ENCODE measurements around the gene DNMBP. TPM values are rescaled to one million over a fixed set of nuclear protein-coding genes. Genes with fewer than 3 reads are reported as not detected.

The DNMBP gene
- total and polyA plus RNA-seq, 2 of the 8 experiments (the other 6 are each of a cell fraction or from before 2014, with no cell fraction given), result 19.1 to 26.4 TPM

GRCh38 chr10:99912041-99912440, 97.7 kb downstream of the DNMBP start:
- Histone ChIP-seq H4K91ac (replicated peaks; ENCODE audit: insufficient read length, low read length) (no peak overlapping the region), H3K56ac (replicated peaks; ENCODE audit: insufficient read length, low read depth, low read length) (no peak overlapping the region), H4K5ac (ENCODE audit: insufficient read length, low read depth, low read length) (no peak overlapping the region), H2BK120ac (replicated peaks; ENCODE audit: low read depth, low read length) (no peak overlapping the region), H2AK5ac (ENCODE audit: low read depth, low read length) (no peak overlapping the region), H3K79me1 (ENCODE audit: low read depth, low read length) (peaks cover 8% of the 10 kb centered on the region), H2BK20ac (ENCODE audit: low read length) (no peak overlapping the region), H3K4me2 (ENCODE audit: insufficient read depth in 1 of 2, low read depth in 2 of 2, low read length in 2 of 2) (peak overlapping the region; percentile 70 to 87), H3K14ac (ENCODE audit: insufficient read length) (no peak overlapping the region), H2AFZ (ENCODE audit: low read length) (no peak overlapping the region), H3K23ac (ENCODE audit: insufficient read length) (no peak overlapping the region), H3K27me3 (replicated peaks in 1 of 4; ENCODE audit: control insufficient read depth in 3 of 4, extremely low read depth in 1 of 4, insufficient read depth in 3 of 4, low read length in 3 of 4) (no peaks in the 10 kb centered on the region), H3K36me3 (ENCODE audit: control insufficient read depth in 2 of 4, insufficient read depth in 4 of 4, low read length in 3 of 4) (peaks cover 14 to 27% (median 22%) of the 10 kb centered on the region in 4 experiments), H3K23me2 (ENCODE audit: low read depth, low read length) (peaks cover 3% of the 10 kb centered on the region; the same call in 1 of the 2 replicates), H3K4me1 (replicated peaks in 1 of 4; ENCODE audit: control insufficient read depth in 3 of 4, insufficient read depth in 4 of 4, low read length in 3 of 4) (peaks cover 2 to 6% (median 3%) of the 10 kb centered on the region in 4 experiments; a peak in 4 of 7 replicates), H3K4me3 (ENCODE audit: extremely low read depth in 1 of 4, insufficient read depth in 2 of 4, low read depth in 3 of 4, low read length in 4 of 4) (peak overlapping the region; percentile 72 to 90 (median 87)), H2BK15ac (ENCODE audit: low read length) (no peak overlapping the region), H3K4ac (replicated peaks; ENCODE audit: insufficient read length, low read depth, low read length) (no peak overlapping the region), H4K8ac (ENCODE audit: extremely low read depth, insufficient read depth, low read length) (no peak overlapping the region), H4K20me1 (replicated peaks in 1 of 2; ENCODE audit: control insufficient read depth in 1 of 2, insufficient read depth in 2 of 2, low read length in 2 of 2) (peaks cover 0 to 2% of the 10 kb centered on the region in 2 experiments), H2BK5ac (ENCODE audit: low read depth, low read length) (no peak overlapping the region), H3K18ac (ENCODE audit: extremely low read depth, low read length) (no peak overlapping the region; the same call in 1 of the 2 replicates), H3K9ac (replicated peaks in 1 of 4; ENCODE audit: extremely low read depth in 1 of 4, low read depth in 3 of 4, low read length in 3 of 4) (peak overlapping the region in 1 of 4 experiments; percentile 95; a peak in 1 of 7 replicates), H3K79me2 (ENCODE audit: control insufficient read depth in 1 of 2, insufficient read depth in 2 of 2, low read length in 2 of 2) (peaks cover 14 to 71% of the 10 kb centered on the region in 2 experiments), H2BK12ac (ENCODE audit: low read depth, low read length) (no peak overlapping the region), H3K27ac (ENCODE audit: low read depth, low read length) (peak overlapping the region; percentile 8; the same call in 1 of the 2 replicates), H3K9me3 (ENCODE audit: insufficient read depth in 2 of 2, low read depth in 1 of 2, low read length in 1 of 2) (no peaks in the 10 kb centered on the region)
- FAIRE-seq (no peak), DNase-seq (ENCODE audit: low read depth in 1 of 2, low spot score in 2 of 2) (no peak)
- POLR2A ChIA-PET (ENCODE audit: partially characterized antibody), result interaction anchor here (1.6 to 2.7 kb wide), 4 partner anchors 11 to 136 kb away, joined by 8 to 23 read pairs (median 14); no protein-coding TSS in a partner anchor
- CTCF ChIA-PET (ENCODE audit: partially characterized antibody), result interaction anchor here (0.7 to 2.1 kb wide), 7 partner anchors 26 to 134 kb away, joined by 4 to 15 read pairs (median 5); no protein-coding TSS in a partner anchor
- TF ChIP-seq TAF1 (IDR thresholded peaks at IDR 0.05; ENCODE audit: low read depth, low read length), result no peak
- TF ChIP-seq BRCA1 (IDR thresholded peaks at IDR 0.05; ENCODE audit: low read depth, low read length), result no peak
- TF ChIP-seq E2F6 (IDR thresholded peaks at IDR 0.05), result no peak
- no peak for TF ChIP-seq TAF7 (optimal IDR thresholded peaks at IDR 0.05; ENCODE audit: borderline replicate concordance, low read depth, low read length)
- no peak for TF ChIP-seq NRF1 (IDR thresholded peaks at IDR 0.05; ENCODE audit: low read depth, low read length)
- no peak for TF ChIP-seq JUND (IDR thresholded peaks at IDR 0.05; ENCODE audit: low read length)

Measured in H1 (cell line).